ENCODE data around the gene PLEKHG3.

PLEKHG3 gene

GRCh38 chr14:64790478-64790877 lies 86.3 kb downstream of the PLEKHG3 start:
- DNase-seq: no peak

- DNase-seq: no peak
Measured at GRCh38 chr14:64792231-64792630, 88.0 kb downstream of the PLEKHG3 start.

GRCh38 chr14:64792871-64793560 lies 88.8 kb downstream of the PLEKHG3 start:
- DNase-seq: no peak

- DNase-seq: no peak
Measured at GRCh38 chr14:64795211-64795610, 91.0 kb downstream of the PLEKHG3 start.

GRCh38 chr14:64795921-64796320 lies 91.7 kb downstream of the PLEKHG3 start:
- DNase-seq: no peak

- DNase-seq: no peak
Measured at GRCh38 chr14:64796369-64796768, 92.1 kb downstream of the PLEKHG3 start.

- no peak for DNase-seq
Measured at GRCh38 chr14:64799555-64799954, 95.3 kb downstream of the PLEKHG3 start.
